Stomach (tissue), 9 donors: ENCODE data around the gene CCL22. TPM values are rescaled to one million over a fixed set of nuclear protein-coding genes. Genes with fewer than 3 reads are reported as not detected.

ENCODE experiments used
- DNase-seq, 2 donors: peaks; one replicate each; pipeline versions ENCODE4 v3.0.0 to v3.0.0-alpha.2; 2013 to 2019
- H3K27ac ChIP-seq, 5 donors: fragments of 200-600 bp in 4 of 5; sonication (generic) in 4 of 5; one replicate each; pipeline ENCODE4 v1.5.1; 2013 to 2019; ENCODE audit warnings: mild to moderate bottlenecking in 1 of 5, moderate library complexity in 1 of 5
- H3K27me3 ChIP-seq, 3 donors: fragments of 200-600 bp; sonication (generic); one replicate each; pipeline ENCODE4 v1.5.1; 2017 to 2019; ENCODE audit warnings: mixed run types in 1 of 3
- H3K36me3 ChIP-seq, 4 donors: fragments of 200-600 bp; sonication (generic); 1 replicate in 3 of 4; 2 replicates in 1 of 4; pipeline ENCODE4 v1.5.1; 2016 to 2019
- H3K4me1 ChIP-seq, 4 donors: fragments of 200-600 bp; sonication (generic); one replicate each; pipeline ENCODE4 v1.5.1; 2016 to 2019
- H3K4me3 ChIP-seq, 4 donors: fragments of 200-600 bp; sonication (generic) in 3 of 4; one replicate each; pipeline ENCODE4 v1.5.1; 2016 to 2019; ENCODE audit warnings: mild to moderate bottlenecking in 1 of 4
- H3K9me3 ChIP-seq, 4 donors: fragments of 200-600 bp; sonication (generic); one replicate each; pipeline ENCODE4 v1.5.1; 2016 to 2019
- EP300 ChIP-seq: sonication (generic); formaldehyde crosslinking; IDR thresholded peaks from one replicate; pipeline ENCODE4 v1.6.1; 2017; ENCODE audit warnings: antibody characterized with exemption
- POLR2A ChIP-seq, 4 donors: fragments of 450-650 bp; IDR thresholded peaks; one replicate each; pipeline ENCODE4 v1.6.1; 2016; ENCODE audit warnings: antibody characterized with exemption in 4 of 4, control low read depth in 2 of 4, mild to moderate bottlenecking in 1 of 4, moderate library complexity in 1 of 4
- POLR2AphosphoS5 ChIP-seq, 3 donors: sonication (generic); formaldehyde crosslinking; IDR thresholded peaks; one replicate each; pipeline ENCODE4 v1.6.1; 2016; ENCODE audit warnings: antibody characterized with exemption in 3 of 3
- WGBS, 5 donors: extraction: QIAGEN DNeasy Blood & Tissue Kit in 3 of 5; methylation state at CpG; one replicate each; pipeline versions ENCODE4 v1.1.5 to v1.1.7; 2013 to 2018; 5-methylcytosine and 5-hydroxymethylcytosine counted together
- intact Hi-C: fragments of 100-400 bp; cut with DNase I; formaldehyde crosslinking; loops from one replicate; pipeline ENCODE4 v1.15.1; 2023; ENCODE audit warnings: low total_unique reads
- polyA plus RNA-seq, 3 donors: library from polyadenylated mRNA; stranded (reverse); fragments of 200-250 nt; gene quantifications; one replicate each; pipeline ENCODE4 v1.2.3, GENCODE V29; 2013
- total RNA-seq, 5 donors: library from RNA; depleted of rRNA; stranded (reverse); fragments of >200 nt; gene quantifications; one replicate each; pipeline versions ENCODE4 v1.1.0 to v1.2.3, GENCODE V29; 2014 to 2016
- TF ChIP-seq, protein P1 (sequence below), 7 experiments: fragments of 450-650 bp in 4 of 7; fragments of 200-600 bp in 3 of 7; sonication (generic) in 3 of 7; IDR thresholded peaks; one replicate each; pipeline ENCODE4 v1.5.1; 2016 to 2019; ENCODE audit warnings: antibody characterized with exemption in 7 of 7, control low read depth in 2 of 7, mild to moderate bottlenecking in 1 of 7
- donor health status: healthy with polysubstance abuse.
- donor health status: Bipolar disorder and iron deficiency.
- donor health status: healthy.

CCL22 gene
- total and polyA plus RNA-seq, 8 donors: 0.12 to 0.45 (median 0.26) TPM; not detected in 4

DNA sequence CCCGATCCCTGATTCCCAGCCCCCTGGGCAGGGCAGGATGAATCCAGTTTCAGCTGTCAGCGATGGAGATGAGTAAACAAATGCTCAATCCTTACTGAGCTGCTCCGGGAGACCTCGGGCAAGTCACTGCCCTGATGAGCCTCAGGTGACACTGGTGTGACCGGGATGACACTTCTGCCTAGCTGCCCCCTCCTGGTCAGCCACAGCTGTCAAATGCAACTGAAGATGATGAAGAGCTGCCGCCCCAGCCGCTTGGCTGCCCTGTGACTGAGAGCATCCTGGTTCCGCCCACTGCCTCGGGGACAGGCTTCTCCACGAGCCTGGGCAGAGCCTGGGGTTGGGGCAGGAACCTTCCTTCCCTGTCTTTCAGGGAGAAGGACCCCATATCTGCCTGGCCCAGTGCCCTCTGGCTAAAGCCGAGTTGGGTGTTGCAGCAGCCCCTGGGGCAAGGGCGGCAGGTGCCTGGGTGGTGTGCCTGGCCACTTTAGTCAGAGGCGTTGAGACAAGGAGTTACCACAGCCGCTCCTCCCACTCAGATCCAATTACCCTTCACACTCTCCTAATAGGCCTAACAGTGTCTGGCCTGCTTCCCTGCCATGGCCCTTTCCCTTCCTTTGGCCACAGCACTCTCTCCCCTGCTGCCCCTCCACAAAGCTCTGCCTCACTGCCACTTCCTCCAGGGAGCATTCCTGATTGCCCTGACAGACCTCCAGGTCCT is 51.4 kb downstream of the CCL22 start:
- Histone ChIP-seq H3K27ac (peak overlapping the region in 3 of 5 donors; percentile 27 to 51 (median 46)), H3K9me3 (no peaks in the 10 kb centered on the region), H3K27me3 (no peaks in the 10 kb centered on the region), H3K36me3 (no peaks in the 10 kb centered on the region), H3K4me3 (no peak overlapping the region), H3K4me1 (peaks cover 0 to 9% (median 0%) of the 10 kb centered on the region in 4 donors)
- WGBS, 5 donors: 53 to 75% (median 63%) methylated on average over 6 to 14 of the region's 14 CpGs
- TF ChIP-seq POLR2AphosphoS5 (IDR thresholded peaks at IDR 0.05) (no peak), EP300 (no peak), POLR2A (IDR thresholded peaks at IDR 0.05) (no peak)
- TF ChIP-seq, protein P1, sequence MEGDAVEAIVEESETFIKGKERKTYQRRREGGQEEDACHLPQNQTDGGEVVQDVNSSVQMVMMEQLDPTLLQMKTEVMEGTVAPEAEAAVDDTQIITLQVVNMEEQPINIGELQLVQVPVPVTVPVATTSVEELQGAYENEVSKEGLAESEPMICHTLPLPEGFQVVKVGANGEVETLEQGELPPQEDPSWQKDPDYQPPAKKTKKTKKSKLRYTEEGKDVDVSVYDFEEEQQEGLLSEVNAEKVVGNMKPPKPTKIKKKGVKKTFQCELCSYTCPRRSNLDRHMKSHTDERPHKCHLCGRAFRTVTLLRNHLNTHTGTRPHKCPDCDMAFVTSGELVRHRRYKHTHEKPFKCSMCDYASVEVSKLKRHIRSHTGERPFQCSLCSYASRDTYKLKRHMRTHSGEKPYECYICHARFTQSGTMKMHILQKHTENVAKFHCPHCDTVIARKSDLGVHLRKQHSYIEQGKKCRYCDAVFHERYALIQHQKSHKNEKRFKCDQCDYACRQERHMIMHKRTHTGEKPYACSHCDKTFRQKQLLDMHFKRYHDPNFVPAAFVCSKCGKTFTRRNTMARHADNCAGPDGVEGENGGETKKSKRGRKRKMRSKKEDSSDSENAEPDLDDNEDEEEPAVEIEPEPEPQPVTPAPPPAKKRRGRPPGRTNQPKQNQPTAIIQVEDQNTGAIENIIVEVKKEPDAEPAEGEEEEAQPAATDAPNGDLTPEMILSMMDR (IDR thresholded peaks at IDR 0.05): no peak
- intact Hi-C loops: no loop called here
- no peak for DNase-seq

DNA sequence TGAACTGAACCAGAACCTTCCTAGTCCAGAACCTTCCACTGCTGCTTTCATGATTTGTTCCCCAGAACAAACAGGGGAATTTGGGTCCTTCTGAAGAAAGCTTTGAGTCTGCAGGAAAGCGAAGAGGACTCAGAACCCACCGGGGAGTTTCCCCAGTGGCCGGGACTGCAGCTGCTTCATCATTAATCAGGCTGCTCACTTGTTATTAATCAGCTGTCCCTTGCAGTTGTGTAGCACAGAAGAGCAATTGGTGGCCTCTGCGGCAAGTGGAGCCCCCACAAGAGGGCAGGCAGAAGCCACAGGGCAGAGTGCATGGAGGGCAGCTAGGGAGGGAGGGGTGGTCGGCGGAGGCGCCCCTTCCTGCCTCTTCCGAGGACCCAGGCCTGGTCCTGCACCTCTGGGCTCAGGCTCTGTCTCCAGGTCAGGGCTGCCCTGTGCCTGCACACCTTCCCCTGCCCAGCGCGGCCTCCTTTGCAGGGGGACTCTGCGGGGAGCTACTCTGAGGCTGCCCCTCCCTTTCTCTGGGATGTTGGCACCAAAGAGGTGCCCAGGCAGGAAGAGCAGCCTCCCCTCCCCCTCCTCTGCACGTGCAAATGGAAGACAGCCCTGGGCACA is 52.9 kb downstream of the CCL22 start:
- Histone ChIP-seq H3K9me3 (no peaks in the 10 kb centered on the region), H3K27ac (no peak overlapping the region), H3K4me3 (no peak overlapping the region), H3K36me3 (no peaks in the 10 kb centered on the region), H3K4me1 (peaks cover 0 to 14% (median 3%) of the 10 kb centered on the region in 4 donors), H3K27me3 (peaks cover 0 to 4% (median 0%) of the 10 kb centered on the region in 3 donors)
- WGBS, 5 donors: 58 to 70% (median 66%) methylated on average over 8 to 12 of the region's 12 CpGs
- intact Hi-C loops: no loop called here
- no peak for TF ChIP-seq POLR2AphosphoS5 (IDR thresholded peaks at IDR 0.05)
- no peak for TF ChIP-seq EP300
- TF ChIP-seq POLR2A (IDR thresholded peaks at IDR 0.05): no peak
- TF ChIP-seq, protein P1 (IDR thresholded peaks at IDR 0.05): no peak
- DNase-seq: no peak

DNA sequence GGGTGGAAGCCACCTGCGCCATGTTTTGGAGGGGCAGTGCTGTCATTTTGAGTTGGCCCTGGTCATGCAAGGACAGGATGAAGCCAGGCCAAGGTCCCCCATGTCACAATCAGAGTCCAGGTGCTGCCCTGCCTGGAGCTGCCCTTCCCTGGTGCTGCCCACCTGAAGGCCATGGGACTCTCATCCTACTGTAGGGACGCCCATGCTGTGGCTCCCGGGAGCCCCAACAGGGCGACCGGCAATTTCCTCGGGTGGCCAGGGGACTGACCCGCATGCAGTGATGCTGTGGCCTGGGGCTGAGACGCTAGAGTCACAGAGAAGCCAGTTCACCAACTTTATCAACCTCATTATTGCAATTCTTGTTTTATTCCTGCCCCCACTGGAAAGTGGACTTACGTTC is 54.0 kb downstream of the CCL22 start:
- intact Hi-C loops: no loop called here
- no peak overlapping the region for H3K27ac ChIP-seq
- peaks cover 7 to 25% (median 14%) of the 10 kb centered on the region in 4 donors for H3K4me1 ChIP-seq
- TF ChIP-seq EP300 (no peak), POLR2AphosphoS5 (IDR thresholded peaks at IDR 0.05) (no peak), POLR2A (IDR thresholded peaks at IDR 0.05) (no peak)
- TF ChIP-seq, protein P1 (IDR thresholded peaks at IDR 0.05): no peak
- DNase-seq: no peak
- H3K27me3 ChIP-seq: peaks cover 0 to 4% (median 0%) of the 10 kb centered on the region in 3 donors
- WGBS, 5 donors: 85 to 94% (median 90%) methylated on average over 9 of the region's 9 CpGs
- no peaks in the 10 kb centered on the region for H3K9me3 ChIP-seq
- H3K4me3 ChIP-seq: no peak overlapping the region
- no peaks in the 10 kb centered on the region for H3K36me3 ChIP-seq

DNA sequence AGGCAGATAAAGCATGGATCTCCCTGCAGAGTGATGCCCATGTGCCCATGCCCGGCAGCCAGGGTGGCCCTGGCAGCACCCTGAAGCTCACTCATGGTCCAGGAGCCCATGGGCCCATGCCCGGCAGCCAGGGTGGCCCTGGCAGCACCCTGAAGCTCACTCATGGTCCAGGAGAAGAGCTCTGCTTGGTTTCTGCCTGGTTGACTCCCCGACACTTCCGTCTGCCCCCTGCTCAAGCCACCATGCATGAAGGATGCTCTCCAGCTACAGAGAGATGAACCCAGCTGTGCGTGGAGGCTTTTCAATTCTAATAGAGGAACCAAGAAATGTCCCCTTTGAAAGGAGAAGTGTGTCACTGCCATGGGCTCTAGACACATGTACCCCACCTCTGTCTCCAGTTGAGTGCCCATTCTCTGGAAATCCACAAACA is 54.7 kb downstream of the CCL22 start:
- no peak for TF ChIP-seq POLR2AphosphoS5 (IDR thresholded peaks at IDR 0.05)
- TF ChIP-seq, protein P1 (IDR thresholded peaks at IDR 0.05): no peak
- no peak for TF ChIP-seq POLR2A (IDR thresholded peaks at IDR 0.05)
- TF ChIP-seq EP300: no peak
- intact Hi-C loops: no loop called here
- DNase-seq: no peak
- no peaks in the 10 kb centered on the region for H3K9me3 ChIP-seq
- H3K4me1 ChIP-seq: peaks cover 7 to 32% (median 19%) of the 10 kb centered on the region in 4 donors
- H3K4me3 ChIP-seq: no peak overlapping the region
- peaks cover 0 to 4% (median 0%) of the 10 kb centered on the region in 3 donors for H3K27me3 ChIP-seq
- no peak overlapping the region for H3K27ac ChIP-seq
- H3K36me3 ChIP-seq: no peaks in the 10 kb centered on the region
- 85 to 100% (median 91%) methylated on average over 2 to 5 of the region's 5 CpGs for WGBS, 5 donors
